GM18868 (cell line): ENCODE data around the gene AIFM2.
A peak's percentile ranks its signal among the peaks of the same experiment; 100 is the strongest.
"Not testable (repeated sequence)": the region's sequence is repeated elsewhere in the genome, so short reads cannot be mapped to it uniquely, and the experiment has no call there.

ENCODE experiments used
- ATAC-seq: cut with Tn5 transposase; IDR thresholded peaks from one replicate; pipeline ENCODE4 v1.9.1; 2021; ENCODE audit warnings: mild to moderate bottlenecking, moderate library complexity; ENCODE audit not compliant: unreplicated experiment

AIFM2 gene

GRCh38 chr10:70123817-70124216 lies 8.8 kb downstream of the AIFM2 start:
- ATAC-seq, result no peak

GRCh38 chr10:70123166-70123565 lies 9.5 kb downstream of the AIFM2 start:
- not testable (repeated sequence) for ATAC-seq

- ATAC-seq, result no peak
Measured at GRCh38 chr10:70122742-70123141, 9.9 kb downstream of the AIFM2 start.

GRCh38 chr10:70121281-70121949 lies 11.2 kb downstream of the AIFM2 start:
- ATAC-seq, result no peak

GRCh38 chr10:70120417-70120816 lies 12.2 kb downstream of the AIFM2 start:
- no peak for ATAC-seq

GRCh38 chr10:70119623-70120022 lies 13.0 kb downstream of the AIFM2 start:
- ATAC-seq, result no peak

DNA sequence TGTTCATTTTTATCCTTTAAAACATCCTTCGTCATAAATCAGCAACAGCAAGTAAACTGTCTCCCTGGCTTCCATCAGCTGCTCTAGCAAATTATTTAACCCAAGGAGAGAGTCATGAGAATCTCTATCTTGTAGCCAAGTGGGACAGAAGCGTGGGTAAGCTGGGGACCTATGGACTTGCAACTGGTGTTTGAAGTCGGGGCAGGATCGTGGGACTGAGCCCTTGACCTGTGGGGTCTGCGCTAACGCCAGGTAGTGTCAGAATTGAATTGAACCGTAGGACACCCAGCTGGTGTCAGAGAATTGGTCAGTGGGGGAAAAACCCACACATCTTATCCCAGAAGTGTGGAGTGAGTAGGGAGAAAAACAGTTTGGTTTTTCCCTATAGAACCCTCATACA lies 13.4 kb downstream of the AIFM2 start:
- no peak for ATAC-seq

DNA sequence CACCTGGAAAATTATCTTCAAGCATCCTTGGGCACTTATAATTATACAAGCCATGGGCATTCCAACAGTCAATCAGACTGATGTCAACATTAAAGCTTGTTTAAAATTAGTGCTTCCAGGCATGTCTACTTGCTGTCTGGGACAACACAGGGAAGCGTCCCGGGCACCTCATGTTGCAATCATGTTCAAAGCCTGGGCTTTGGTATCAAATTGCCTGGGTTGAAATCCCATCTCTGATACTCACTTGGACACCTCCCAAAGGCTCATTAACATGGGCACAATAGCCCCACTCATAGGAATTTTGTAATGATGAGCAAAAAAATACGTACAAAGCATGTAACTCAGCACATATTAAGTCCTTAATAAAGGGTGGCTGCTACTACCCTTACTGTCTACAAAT lies 14.4 kb downstream of the AIFM2 start:
- ATAC-seq, result no peak

DNA sequence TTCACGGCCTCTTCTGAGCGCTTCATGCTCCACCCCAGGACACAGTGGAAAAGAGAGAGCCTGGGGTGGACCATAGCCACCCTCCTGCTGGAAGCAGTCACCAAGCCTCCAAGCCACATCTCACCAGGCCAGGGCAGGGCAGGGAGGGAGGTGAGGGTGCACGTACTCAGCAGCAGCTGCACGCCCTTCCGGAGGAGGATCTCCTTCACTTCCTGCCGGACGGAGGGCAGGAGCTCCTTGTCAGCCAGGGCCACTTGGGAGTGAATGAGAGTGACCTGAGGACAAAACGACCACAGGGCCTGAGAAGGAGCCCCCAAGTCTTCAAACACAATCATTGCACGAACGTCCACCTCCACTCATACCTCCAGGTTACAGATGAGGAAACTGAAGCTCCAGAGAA lies 15.0 kb downstream of the AIFM2 start:
- ATAC-seq, result no peak

GRCh38 chr10:70115948-70116682 lies 16.5 kb downstream of the AIFM2 start:
- ATAC-seq, result peak; percentile 54

DNA sequence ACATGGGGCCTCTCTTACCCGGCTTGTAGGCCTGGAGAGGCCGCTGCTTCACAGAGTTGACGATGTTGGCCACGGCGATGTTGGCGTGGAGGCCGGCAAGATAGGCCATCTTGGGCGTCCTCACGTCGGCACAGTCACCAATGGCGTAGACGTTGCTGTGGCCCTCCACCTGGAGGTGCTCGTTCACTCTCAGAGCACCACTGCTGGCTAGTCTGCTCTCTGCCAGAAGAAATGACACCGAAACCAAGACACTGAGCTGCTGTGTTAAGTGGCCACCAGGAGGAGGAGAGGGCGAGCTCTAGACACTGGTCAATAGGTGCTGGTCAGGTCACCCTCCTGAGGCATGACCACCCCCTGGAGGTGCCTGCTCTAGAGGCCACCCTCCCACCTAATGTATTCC lies 17.7 kb downstream of the AIFM2 start:
- ATAC-seq, result no peak

DNA sequence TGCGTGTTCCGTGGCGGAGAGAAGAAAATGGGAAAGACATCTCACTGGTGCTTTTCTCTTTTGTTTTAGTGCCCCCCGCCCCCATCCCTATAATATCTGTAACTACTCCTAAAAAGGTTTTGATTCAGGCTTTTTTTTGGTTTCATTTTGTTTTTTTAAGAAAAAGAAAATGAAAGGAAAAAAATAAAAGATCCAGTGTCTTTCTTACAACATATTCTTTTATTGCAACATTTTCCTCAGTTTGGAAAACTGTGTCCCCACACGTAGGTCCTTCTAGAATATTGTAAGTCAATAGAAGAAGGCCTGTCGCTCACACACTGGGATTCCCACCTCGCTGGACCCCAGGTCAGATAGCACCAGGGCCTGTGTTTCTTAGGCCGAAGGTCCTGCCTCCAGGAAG lies 20.6 kb downstream of the AIFM2 start:
- ATAC-seq, result no peak

GRCh38 chr10:70111496-70111895 lies 21.1 kb downstream of the AIFM2 start:
- no peak for ATAC-seq

GRCh38 chr10:70109064-70109729 lies 23.4 kb downstream of the AIFM2 start:
- no peak for ATAC-seq

GRCh38 chr10:70106958-70107791 lies 25.4 kb downstream of the AIFM2 start:
- ATAC-seq, result peak; percentile 91

- no peak for ATAC-seq
Measured at GRCh38 chr10:70101668-70102067, 31.0 kb downstream of the AIFM2 start.

DNA sequence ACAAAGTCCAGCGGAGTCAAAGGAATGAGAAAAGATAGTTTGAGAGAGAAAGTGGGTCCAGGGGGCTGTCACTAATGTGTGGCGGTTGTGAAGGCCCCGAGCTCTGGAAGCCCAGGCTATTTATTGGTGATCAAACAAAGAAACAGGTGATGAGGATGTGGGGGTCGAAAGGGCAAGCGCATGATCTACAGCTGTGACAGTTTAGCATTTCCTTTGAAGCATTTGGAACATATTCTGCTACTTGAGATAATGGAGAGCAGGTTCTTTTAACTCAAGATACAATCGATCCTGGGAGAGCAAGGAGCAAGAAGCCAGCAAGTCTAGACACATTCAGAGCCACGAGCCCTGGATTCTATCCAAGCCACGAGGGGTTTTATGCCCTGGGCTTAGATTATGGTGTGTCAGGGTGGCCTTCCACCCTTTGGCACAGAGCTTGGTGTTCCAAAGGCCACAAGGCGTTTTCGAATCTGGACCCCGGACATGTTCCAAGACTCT lies 31.5 kb downstream of the AIFM2 start:
- not testable (repeated sequence) for ATAC-seq

GRCh38 chr10:70098271-70098670 lies 34.4 kb downstream of the AIFM2 start:
- ATAC-seq, result no peak

DNA sequence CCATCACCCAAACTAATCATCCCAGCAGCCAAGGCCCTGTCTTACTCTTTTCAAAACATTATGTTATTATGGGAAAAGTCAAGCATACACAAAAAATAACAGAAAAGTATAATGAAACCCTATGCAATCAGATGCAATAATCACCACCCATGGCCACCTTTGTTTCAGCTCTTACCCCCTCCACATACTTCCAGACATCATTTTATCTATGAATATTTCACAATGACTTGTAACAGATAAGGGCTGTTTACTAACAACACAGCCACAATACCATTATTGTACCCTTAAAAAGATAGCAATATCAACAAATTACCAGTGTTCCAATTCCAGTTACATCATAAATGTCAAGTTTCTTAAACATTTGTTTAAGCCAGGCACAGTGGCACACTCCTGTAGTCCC lies 35.2 kb downstream of the AIFM2 start:
- ATAC-seq, result no peak

DNA sequence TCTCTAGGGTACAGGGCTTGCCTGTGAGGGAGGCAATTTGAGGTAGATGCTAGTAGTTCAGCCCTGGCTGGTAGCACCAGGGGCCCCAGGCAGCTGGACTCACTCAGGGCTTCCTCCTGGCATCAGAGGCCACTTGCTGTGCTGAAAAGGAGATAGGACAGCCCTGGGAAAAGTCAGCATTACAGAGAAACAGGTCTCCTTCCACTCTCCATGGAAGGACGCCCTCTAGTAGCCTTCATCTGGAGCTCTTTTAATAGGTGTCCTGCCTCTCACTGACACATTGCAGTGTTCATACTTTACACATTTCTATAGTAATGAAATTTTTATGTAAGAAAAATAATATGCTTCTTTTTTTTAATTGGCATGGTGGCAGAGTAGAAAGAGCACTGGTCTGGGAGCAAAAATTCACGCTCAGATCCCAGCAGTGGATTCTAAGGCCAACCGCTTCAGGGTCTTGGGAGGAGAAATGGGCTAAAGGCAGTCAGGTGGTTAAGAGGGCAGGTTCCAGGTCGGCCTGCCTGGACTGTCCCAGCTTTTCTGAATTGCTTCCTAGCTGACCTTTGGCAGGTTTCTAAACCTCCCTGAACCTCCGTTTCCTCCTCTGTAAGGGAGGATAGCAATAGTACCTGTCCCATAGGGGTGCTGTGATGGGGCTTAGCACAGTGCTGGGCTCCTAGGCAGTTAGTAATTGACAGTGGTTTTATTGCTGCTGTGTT lies 35.8 kb downstream of the AIFM2 start:
- ATAC-seq, result no peak
